T-helper 17 cell (primary cell): ENCODE measurements around the gene GALNTL6. TPM values are rescaled to one million over a fixed set of nuclear protein-coding genes. Genes with fewer than 3 reads are reported as not detected.
"Not testable (repeated sequence)": the region's sequence is repeated elsewhere in the genome, so short reads cannot be mapped to it uniquely, and the experiment has no call there.

Experiments used
- ATAC-seq: fragments of 150-1000 bp; cut with Tn5 transposase; 2 replicates; pipeline ENCODE4 v1.10.0; 2021; ENCODE audit warnings: mild to moderate bottlenecking, moderate library complexity
- DNase-seq, 3 donors: peaks; one replicate each; pipeline versions ENCODE4 v3.0.0 to v3.0.0-alpha.2; 2020 to 2021
- H3K9me3 ChIP-seq: one replicate; pipeline ENCODE4 v1.7.0; 2013; ENCODE audit warnings: low read length, mild to moderate bottlenecking; ENCODE audit not compliant: control insufficient read depth, poor library complexity, severe bottlenecking
- H3K27ac Mint-ChIP-seq: one replicate; pipeline ENCODE4 v1.8.0; 2022; ENCODE audit warnings: mild to moderate bottlenecking, moderate library complexity, mixed read lengths
- H3K27me3 Mint-ChIP-seq: one replicate; pipeline ENCODE4 v1.8.0; 2022; ENCODE audit warnings: mixed read lengths
- H3K36me3 Mint-ChIP-seq: one replicate; pipeline ENCODE4 v1.8.0; 2022; ENCODE audit warnings: low read depth, mixed read lengths
- H3K4me1 Mint-ChIP-seq: one replicate; pipeline ENCODE4 v1.8.0; 2022; ENCODE audit warnings: mild to moderate bottlenecking, mixed read lengths
- H3K4me3 Mint-ChIP-seq: one replicate; pipeline ENCODE4 v1.8.0; 2022; ENCODE audit warnings: mild to moderate bottlenecking, moderate library complexity, mixed read lengths
- total RNA-seq, 4 donors: library from RNA in 2 of 4; stranded (reverse) in 2 of 4; gene quantifications; one replicate each; pipeline ENCODE4 v1.2.3 and lab custom pipeline; 2022 to 2026

Gene GALNTL6
- total RNA-seq, 2 donors from 2014 or later, result not detected

- Mint-ChIP-seq H3K27ac (no peak overlapping the region), H3K27me3 (peaks cover 7% of the 10 kb centered on the region), H3K36me3 (no peaks in the 10 kb centered on the region), H3K4me3 (no peak overlapping the region), H3K4me1 (no peaks in the 10 kb centered on the region)
- no peak for DNase-seq
- no peak for ATAC-seq
- H3K9me3 ChIP-seq, result no peaks in the 10 kb centered on the region
These were observed 1114.1 kb downstream of the GALNTL6 start for GRCh38 chr4:172927096-172927814.

- no peak overlapping the region for H3K4me3 Mint-ChIP-seq
- no peak for ATAC-seq
- peaks cover 7% of the 10 kb centered on the region for H3K27me3 Mint-ChIP-seq
- H3K4me1 Mint-ChIP-seq, result no peaks in the 10 kb centered on the region
- DNase-seq, result no peak
- H3K27ac Mint-ChIP-seq, result no peak overlapping the region
- H3K9me3 ChIP-seq, result no peaks in the 10 kb centered on the region
- H3K36me3 Mint-ChIP-seq, result no peaks in the 10 kb centered on the region
These were observed 1115.1 kb downstream of the GALNTL6 start for GRCh38 chr4:172928347-172928746.

- Mint-ChIP-seq H3K4me3 (no peak overlapping the region), H3K27me3 (peaks cover 22% of the 10 kb centered on the region), H3K36me3 (no peaks in the 10 kb centered on the region), H3K27ac (no peak overlapping the region), H3K4me1 (no peaks in the 10 kb centered on the region)
- ATAC-seq, result no peak
- DNase-seq, result no peak
- no peaks in the 10 kb centered on the region for H3K9me3 ChIP-seq
These were observed 1125.0 kb downstream of the GALNTL6 start for GRCh38 chr4:172938072-172938829.

- no peaks in the 10 kb centered on the region for H3K4me1 Mint-ChIP-seq
- no peak for DNase-seq
- no peak overlapping the region for H3K4me3 Mint-ChIP-seq
- H3K9me3 ChIP-seq, result no peaks in the 10 kb centered on the region
- peaks cover 19% of the 10 kb centered on the region for H3K27me3 Mint-ChIP-seq
- H3K27ac Mint-ChIP-seq, result no peak overlapping the region
- no peaks in the 10 kb centered on the region for H3K36me3 Mint-ChIP-seq
- no peak for ATAC-seq
These were observed 1125.7 kb downstream of the GALNTL6 start for GRCh38 chr4:172938870-172939269.

GRCh38 chr4:172942840-172943239, 1129.6 kb downstream of the GALNTL6 start:
- ATAC-seq (no peak), DNase-seq (no peak)
- H3K4me1 Mint-ChIP-seq, result no peaks in the 10 kb centered on the region
- no peak overlapping the region for H3K27ac Mint-ChIP-seq
- no peaks in the 10 kb centered on the region for H3K9me3 ChIP-seq
- no peaks in the 10 kb centered on the region for H3K36me3 Mint-ChIP-seq
- no peak overlapping the region for H3K4me3 Mint-ChIP-seq
- H3K27me3 Mint-ChIP-seq, result peaks cover 14% of the 10 kb centered on the region

GRCh38 chr4:172945611-172946010, 1132.4 kb downstream of the GALNTL6 start:
- H3K27me3 Mint-ChIP-seq, result peaks cover 18% of the 10 kb centered on the region
- ATAC-seq, result no peak

GRCh38 chr4:172946503-172946902, 1133.3 kb downstream of the GALNTL6 start:
- DNase-seq, result no peak
- H3K9me3 ChIP-seq, result no peaks in the 10 kb centered on the region

More at GRCh38 chr4:172945611-172946010, 1132.4 kb downstream of the GALNTL6 start:
- no peak for DNase-seq
- no peak overlapping the region for H3K27ac Mint-ChIP-seq
- H3K9me3 ChIP-seq, result no peaks in the 10 kb centered on the region
- no peak overlapping the region for H3K4me3 Mint-ChIP-seq
- no peaks in the 10 kb centered on the region for H3K36me3 Mint-ChIP-seq
- no peaks in the 10 kb centered on the region for H3K4me1 Mint-ChIP-seq

GRCh38 chr4:172947594-172947993, 1134.4 kb downstream of the GALNTL6 start:
- no peak overlapping the region for H3K27ac Mint-ChIP-seq
- H3K9me3 ChIP-seq, result no peaks in the 10 kb centered on the region
- peaks cover 21% of the 10 kb centered on the region for H3K27me3 Mint-ChIP-seq
- no peak for ATAC-seq
- no peak overlapping the region for H3K4me3 Mint-ChIP-seq
- no peaks in the 10 kb centered on the region for H3K4me1 Mint-ChIP-seq
- no peak for DNase-seq
- no peaks in the 10 kb centered on the region for H3K36me3 Mint-ChIP-seq

More at GRCh38 chr4:172946503-172946902, 1133.3 kb downstream of the GALNTL6 start:
- H3K36me3 Mint-ChIP-seq, result no peaks in the 10 kb centered on the region
- H3K27ac Mint-ChIP-seq, result no peak overlapping the region
- H3K27me3 Mint-ChIP-seq, result peaks cover 23% of the 10 kb centered on the region
- H3K4me1 Mint-ChIP-seq, result no peaks in the 10 kb centered on the region
- no peak overlapping the region for H3K4me3 Mint-ChIP-seq
- ATAC-seq, result no peak

- peaks cover 23% of the 10 kb centered on the region for H3K27me3 Mint-ChIP-seq
These were observed 1137.8 kb downstream of the GALNTL6 start for GRCh38 chr4:172950990-172951389.

GRCh38 chr4:172951679-172952451, 1138.7 kb downstream of the GALNTL6 start:
- peaks cover 2% of the 10 kb centered on the region for H3K36me3 Mint-ChIP-seq
- no peak overlapping the region for H3K4me3 Mint-ChIP-seq
- H3K9me3 ChIP-seq, result no peaks in the 10 kb centered on the region
- no peaks in the 10 kb centered on the region for H3K4me1 Mint-ChIP-seq
- no peak for DNase-seq
- H3K27me3 Mint-ChIP-seq, result peaks cover 18% of the 10 kb centered on the region
- ATAC-seq, result no peak
- no peak overlapping the region for H3K27ac Mint-ChIP-seq

More at GRCh38 chr4:172950990-172951389, 1137.8 kb downstream of the GALNTL6 start:
- no peaks in the 10 kb centered on the region for H3K4me1 Mint-ChIP-seq
- ATAC-seq, result no peak
- H3K27ac Mint-ChIP-seq, result no peak overlapping the region
- H3K36me3 Mint-ChIP-seq, result peaks cover 2% of the 10 kb centered on the region
- H3K9me3 ChIP-seq, result no peaks in the 10 kb centered on the region
- no peak for DNase-seq
- H3K4me3 Mint-ChIP-seq, result no peak overlapping the region

- no peak overlapping the region for H3K27ac Mint-ChIP-seq
- H3K4me3 Mint-ChIP-seq, result no peak overlapping the region
- DNase-seq, result no peak
- H3K9me3 ChIP-seq, result no peaks in the 10 kb centered on the region
- H3K36me3 Mint-ChIP-seq, result peaks cover 2% of the 10 kb centered on the region
- H3K27me3 Mint-ChIP-seq, result peaks cover 18% of the 10 kb centered on the region
- no peaks in the 10 kb centered on the region for H3K4me1 Mint-ChIP-seq
- no peak for ATAC-seq
These were observed 1140.8 kb downstream of the GALNTL6 start for GRCh38 chr4:172953896-172954568.

GRCh38 chr4:172956340-172956739, 1143.1 kb downstream of the GALNTL6 start:
- peaks cover 11% of the 10 kb centered on the region for H3K27me3 Mint-ChIP-seq
- not testable (repeated sequence) for H3K9me3 ChIP-seq, H3K27ac Mint-ChIP-seq, DNase-seq, ATAC-seq, H3K4me3 Mint-ChIP-seq, H3K36me3 Mint-ChIP-seq, H3K4me1 Mint-ChIP-seq

- H3K27me3 Mint-ChIP-seq, result peaks cover 16% of the 10 kb centered on the region
These were observed 1144.0 kb downstream of the GALNTL6 start for GRCh38 chr4:172957216-172957615.

More at GRCh38 chr4:172957216-172957615, 1144.0 kb downstream of the GALNTL6 start:
- no peaks in the 10 kb centered on the region for H3K9me3 ChIP-seq
- Mint-ChIP-seq H3K4me3 (no peak overlapping the region), H3K4me1 (no peaks in the 10 kb centered on the region), H3K27ac (no peak overlapping the region), H3K36me3 (peaks cover 2% of the 10 kb centered on the region)
- no peak for ATAC-seq
- DNase-seq, result no peak
